Cerebellar cortex (tissue), 1 donor: ENCODE measurements around the gene CEP128.

Source experiments
- DNase-seq: peaks from one replicate; pipeline ENCODE4 v3.0.0-alpha.2; 2015; ENCODE audit warnings: low spot score

Gene CEP128

GRCh38 chr14:80608563-80608962 is 333.0 kb downstream of the CEP128 start:
- no peak for DNase-seq

- DNase-seq: no peak
Measured at GRCh38 chr14:80607430-80608190, 333.9 kb downstream of the CEP128 start.

DNA sequence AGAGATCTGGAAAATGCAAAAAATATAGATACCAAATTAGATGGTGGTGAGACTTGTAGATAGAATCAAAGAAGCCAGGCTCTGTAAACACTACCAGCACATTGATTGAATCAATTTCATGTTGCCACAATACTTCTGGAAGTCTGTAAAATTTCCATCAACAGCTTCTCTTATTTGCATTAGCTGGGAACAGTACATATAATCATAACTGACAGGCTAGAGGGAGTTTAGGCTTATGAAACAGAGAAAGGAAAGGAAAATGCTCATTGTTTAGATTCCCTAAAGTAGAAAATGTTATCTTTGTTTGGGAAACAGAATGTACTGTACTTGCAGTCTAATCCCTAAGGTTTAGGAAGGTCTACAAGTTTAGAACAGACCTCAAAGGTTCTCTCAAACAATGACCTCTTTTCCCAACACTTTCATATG is 335.2 kb downstream of the CEP128 start:
- DNase-seq: no peak

GRCh38 chr14:80605536-80605935 is 336.0 kb downstream of the CEP128 start:
- no peak for DNase-seq

- DNase-seq: no peak
Measured at GRCh38 chr14:80602946-80603345, 338.6 kb downstream of the CEP128 start.

- DNase-seq: peak; percentile 69
Measured at GRCh38 chr14:80587096-80587724, 354.3 kb downstream of the CEP128 start.

GRCh38 chr14:80586131-80586530 is 355.4 kb downstream of the CEP128 start:
- no peak for DNase-seq

GRCh38 chr14:80585506-80585835 is 356.1 kb downstream of the CEP128 start:
- DNase-seq: no peak

DNA sequence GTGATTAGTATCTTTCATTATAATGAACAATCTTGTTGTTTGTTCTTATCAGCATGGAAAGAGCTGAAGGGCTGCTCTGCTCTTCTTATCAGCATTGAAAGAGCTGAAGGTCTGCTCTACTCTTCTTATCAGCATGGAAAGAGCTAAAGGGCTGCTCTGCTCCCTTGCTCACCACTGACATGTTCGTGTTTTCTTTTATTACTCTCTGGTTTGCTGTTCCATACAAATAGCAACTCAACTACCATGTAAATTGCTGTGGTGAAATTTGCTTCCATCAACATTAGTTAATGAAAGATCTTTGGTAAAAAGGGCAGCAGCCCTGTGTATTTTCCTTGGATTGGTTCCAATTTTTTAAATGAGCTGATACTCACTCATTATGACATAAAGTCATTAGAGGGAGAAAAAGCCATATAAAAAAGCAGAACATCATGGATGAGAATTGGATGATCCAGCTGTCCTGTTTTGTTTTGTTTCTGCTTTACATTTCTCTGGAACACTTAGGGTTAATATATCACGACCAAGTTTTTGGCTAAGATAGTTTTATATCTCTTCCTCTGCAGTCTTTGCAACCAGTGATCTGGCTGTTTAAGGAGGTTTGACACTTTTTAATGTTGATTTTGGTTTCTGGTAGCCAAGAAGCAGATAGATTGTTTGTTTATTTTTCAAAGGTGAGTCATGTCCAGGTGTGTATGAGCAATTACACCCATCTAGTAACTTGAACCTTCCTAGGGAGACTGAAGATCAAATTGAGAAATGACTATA is 356.6 kb downstream of the CEP128 start:
- DNase-seq: no peak

DNA sequence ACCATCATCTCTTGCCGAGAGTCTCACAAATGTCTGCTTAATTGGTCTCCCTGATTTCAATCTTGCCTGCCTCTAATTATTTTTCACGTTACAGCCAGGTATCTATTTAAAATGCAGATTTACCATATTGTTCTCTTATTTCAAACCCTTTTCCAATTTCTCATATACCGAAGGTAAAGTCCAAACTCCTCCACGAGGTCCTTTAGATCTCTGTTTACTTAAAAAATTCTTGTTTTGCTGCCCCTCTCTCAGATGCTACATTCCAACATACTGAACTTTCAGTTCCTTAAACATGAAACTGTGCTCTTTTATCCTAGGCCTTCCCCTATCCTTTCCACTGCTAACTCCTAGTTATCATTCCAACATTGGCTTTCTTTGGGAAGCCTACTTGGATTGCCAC is 363.9 kb downstream of the CEP128 start:
- no peak for DNase-seq

GRCh38 chr14:80576401-80576800 is 365.1 kb downstream of the CEP128 start:
- DNase-seq: no peak

GRCh38 chr14:80575763-80576162 is 365.8 kb downstream of the CEP128 start:
- no peak for DNase-seq

- DNase-seq: no peak
Measured at GRCh38 chr14:80572666-80573065, 368.9 kb downstream of the CEP128 start.

GRCh38 chr14:80570930-80571298 is 370.6 kb downstream of the CEP128 start:
- DNase-seq: no peak

- DNase-seq: no peak
Measured at GRCh38 chr14:80567905-80568536, 373.5 kb downstream of the CEP128 start.

DNA sequence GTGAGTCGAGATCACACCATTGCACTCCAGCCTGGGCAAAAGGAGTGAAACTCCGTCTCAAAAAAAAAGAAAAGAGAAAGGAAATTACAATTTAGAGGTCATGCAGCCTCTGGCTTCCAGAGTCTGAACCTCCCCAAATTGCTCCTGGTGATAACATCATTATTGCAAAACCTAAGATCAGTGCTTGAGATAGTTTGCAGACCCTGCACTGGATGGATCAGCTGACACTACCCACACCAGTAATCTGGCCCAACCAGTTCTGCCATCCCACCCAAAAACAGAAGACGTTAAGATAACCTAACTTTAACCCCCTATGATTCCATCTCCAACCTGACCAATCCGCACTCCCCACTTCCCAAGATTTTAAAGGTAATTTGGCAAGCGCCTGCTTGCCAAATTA is 376.5 kb downstream of the CEP128 start:
- no peak for DNase-seq

DNA sequence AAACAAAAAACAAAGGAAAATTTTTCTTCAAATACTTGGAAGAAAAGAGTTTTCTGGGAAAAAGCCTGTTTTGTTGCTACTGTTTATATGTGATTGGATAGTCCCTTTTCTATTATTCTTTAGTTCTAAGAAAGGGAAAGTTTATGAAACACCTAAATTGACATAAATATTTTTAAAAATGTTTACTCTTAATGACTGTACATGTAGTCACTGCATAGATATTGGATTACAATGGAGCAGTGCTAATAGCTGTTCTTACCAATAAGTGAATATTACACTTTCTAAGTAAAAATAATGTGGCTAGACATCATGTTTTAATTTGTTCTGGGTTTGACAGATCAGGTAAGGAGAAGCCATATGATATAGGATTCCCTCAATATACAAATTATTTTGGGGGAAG is 377.5 kb downstream of the CEP128 start:
- no peak for DNase-seq

DNA sequence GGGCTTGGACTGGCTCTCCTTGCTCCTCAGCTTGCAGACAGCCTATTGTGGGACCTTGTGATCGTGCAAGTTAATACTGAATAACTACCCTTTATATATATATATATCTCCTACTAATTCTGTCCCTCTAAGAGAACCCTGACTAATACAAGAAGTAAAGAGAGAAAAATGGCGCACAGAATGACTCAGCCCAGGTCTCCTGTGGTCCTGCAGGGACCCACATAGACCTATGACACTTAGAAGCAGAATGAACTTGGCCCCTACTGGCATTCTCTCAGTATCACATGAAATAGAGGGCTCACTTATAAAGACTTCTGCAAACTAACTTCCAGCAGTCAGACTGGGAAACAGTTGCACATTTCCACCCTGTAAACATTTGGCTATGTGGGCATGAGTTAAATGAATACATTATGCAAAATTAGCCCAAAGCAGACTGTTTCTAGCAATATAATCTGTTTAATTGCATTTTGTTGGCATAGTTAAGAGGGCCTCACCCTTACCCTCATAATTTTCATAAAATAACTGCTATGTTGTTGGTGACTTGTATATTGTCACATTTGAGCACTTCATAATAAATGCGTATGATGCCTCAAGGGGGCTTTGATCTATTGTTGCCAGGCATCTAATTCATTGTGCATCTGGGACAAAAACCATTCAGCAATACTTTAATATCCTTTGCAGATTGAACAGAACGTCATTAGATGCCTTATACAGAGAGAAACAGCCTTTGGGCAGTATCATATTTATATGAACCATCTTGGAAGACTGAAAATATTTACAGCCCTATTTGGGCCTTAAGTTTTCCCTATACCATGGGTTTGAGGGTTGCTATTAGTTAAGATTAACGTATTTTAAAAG is 380.5 kb downstream of the CEP128 start:
- DNase-seq: no peak

GRCh38 chr14:80554139-80554538 is 387.4 kb downstream of the CEP128 start:
- DNase-seq: no peak

- peak; percentile 99 for DNase-seq
Measured at GRCh38 chr14:80549141-80549540, 392.4 kb downstream of the CEP128 start.

GRCh38 chr14:80545935-80546854 is 395.3 kb downstream of the CEP128 start:
- no peak for DNase-seq
